ENCODE data around the gene CLTCL1. TPM values are rescaled to one million over a fixed set of nuclear protein-coding genes. Genes with fewer than 3 reads are reported as not detected.
A peak's percentile ranks its signal among the peaks of the same experiment; 100 is the strongest.

The CLTCL1 gene
- total and polyA plus RNA-seq, 9 of the 15 experiments (the other 6 are each of a cell fraction or from before 2014, with no cell fraction given) = 1.1 to 11.7 (median 5.0) TPM

- TF ChIP-seq PCBP2 (IDR thresholded peaks at IDR 0.05; ENCODE audit: low read depth, low read length, poor library complexity, severe bottlenecking) (no peak), CHAMP1 (IDR thresholded peaks at IDR 0.05) (no peak), DACH1 (IDR thresholded peaks at IDR 0.05; ENCODE audit: partially characterized antibody) (no peak), ZNF253 (CRISPR knock-in tag; conservative IDR thresholded peaks at IDR 0.05) (no peak), HMG20B (CRISPR knock-in tag; IDR thresholded peaks at IDR 0.05) (no peak), DMBX1 (CRISPR knock-in tag; IDR thresholded peaks at IDR 0.05; ENCODE audit: borderline replicate concordance) (no peak), ZNF354B (CRISPR knock-in tag; IDR thresholded peaks at IDR 0.05) (no peak), CBFA2T2 (conservative IDR thresholded peaks at IDR 0.05) (no peak), ZC3H8 (IDR thresholded peaks at IDR 0.05) (no peak), CREBBP (IDR thresholded peaks at IDR 0.05; ENCODE audit: low read depth, low read length) (no peak), SMC3 (conservative IDR thresholded peaks at IDR 0.05; ENCODE audit: insufficient read depth, low read depth, low read length) (no peak), EP300 (IDR thresholded peaks at IDR 0.05; ENCODE audit: low read length) (no peak), GTF3C2 (IDR thresholded peaks at IDR 0.05; ENCODE audit: borderline replicate concordance, extremely low read depth, insufficient read length) (no peak), ZMIZ1 (IDR thresholded peaks at IDR 0.05; ENCODE audit: low read depth in 2 of 2, low read length in 2 of 2) (no peak), ZNF639 (CRISPR knock-in tag; conservative IDR thresholded peaks at IDR 0.05 in 1 of 2, IDR thresholded peaks at IDR 0.05 in 1 of 2) (peak in 1 of 2 experiments; percentile 92; a peak in 2 of 4 replicates), RNF2 (IDR thresholded peaks at IDR 0.05) (no peak)
These were observed 90.2 kb downstream of the CLTCL1 start (continued) for GRCh38 chr22:19201130-19201868.
